H1 (cell line): Measurements from ENCODE around the gene RNF5. TPM values are rescaled to one million over a fixed set of nuclear protein-coding genes. Genes with fewer than 3 reads are reported as not detected.

Experiments
- CTCF ChIA-PET: fragments of 300-600 bp; sonication (Branson Sonifier 250); formaldehyde crosslinking; loops from one replicate; lab custom pipeline; 2021; ENCODE audit not compliant: partially characterized antibody; lab: Charles Lee
- POLR2A ChIA-PET: fragments of 300-600 bp; sonication (Branson Sonifier 250); formaldehyde crosslinking; loops from one replicate; lab custom pipeline; 2021; ENCODE audit warnings: inconsistent platforms; ENCODE audit not compliant: partially characterized antibody; lab: Charles Lee
- DNase-seq, 2 experiments: peaks; one replicate each; pipeline versions ENCODE4 v3.0.0 to v3.0.0-alpha.2; 2010 to 2022; ENCODE audit warnings: low spot score in 2 of 2, low read depth in 1 of 2, mixed read lengths in 1 of 2
- FAIRE-seq: peaks from 2 replicates; lab custom pipeline; 2011; peaks lifted over from hg19 to GRCh38; lab: Jason Lieb, UNC
- H2AFZ ChIP-seq: 2 replicates; pipeline ENCODE4 v1.8.1; 2012; ENCODE audit warnings: low read length, inconsistent platforms
- H2AK5ac ChIP-seq: 2 replicates; pipeline ENCODE4 v1.6.1; 2013; ENCODE audit warnings: low read depth, low read length
- H2BK120ac ChIP-seq: replicated peaks from 2 replicates; pipeline ENCODE3; 2013; ENCODE audit warnings: low read depth, low read length, inconsistent platforms
- H2BK12ac ChIP-seq: 2 replicates; pipeline ENCODE4 v1.6.1; 2013; ENCODE audit warnings: low read depth, low read length
- H2BK15ac ChIP-seq: 2 replicates; pipeline ENCODE4 v1.6.1; 2013; ENCODE audit warnings: low read length
- H2BK20ac ChIP-seq: 2 replicates; pipeline ENCODE4 v1.6.1; 2013; ENCODE audit warnings: low read length
- H2BK5ac ChIP-seq: 2 replicates; pipeline ENCODE4 v1.6.1; 2013; ENCODE audit warnings: low read depth, low read length
- H3K14ac ChIP-seq: 2 replicates; pipeline ENCODE4 v1.6.1; 2013; ENCODE audit warnings: inconsistent platforms; ENCODE audit not compliant: insufficient read length
- H3K18ac ChIP-seq: 2 replicates; pipeline ENCODE4 v1.6.1; 2013; ENCODE audit warnings: low read length; ENCODE audit errors: extremely low read depth
- H3K23ac ChIP-seq: 2 replicates; pipeline ENCODE4 v1.6.1; 2013; ENCODE audit warnings: inconsistent platforms; ENCODE audit not compliant: insufficient read length
- H3K23me2 ChIP-seq: 2 replicates; pipeline ENCODE4 v1.6.1; 2013; ENCODE audit warnings: low read depth, low read length
- H3K27ac ChIP-seq: 2 replicates; pipeline ENCODE4 v1.6.1; 2011; ENCODE audit warnings: low read depth, low read length, inconsistent platforms
- H3K27me3 ChIP-seq, 4 experiments: replicated peaks in 1 of 4; 1 replicate in 1 of 4; 2 replicates in 3 of 4; pipeline versions ENCODE4 v1.6.1 to v1.8.1; 2011 to 2013; ENCODE audit warnings: low read length in 3 of 4, mild to moderate bottlenecking in 3 of 4, inconsistent platforms in 2 of 4, mixed read lengths in 2 of 4, moderate library complexity in 1 of 4; ENCODE audit not compliant: control insufficient read depth in 3 of 4, insufficient read depth in 3 of 4; ENCODE audit errors: extremely low read depth in 1 of 4
- H3K36me3 ChIP-seq, 4 experiments: 2 replicates each; pipeline versions ENCODE4 v1.6.1 to v1.8.1; 2011 to 2013; ENCODE audit warnings: mild to moderate bottlenecking in 4 of 4, low read length in 3 of 4, moderate library complexity in 2 of 4, control low read depth in 1 of 4, inconsistent platforms in 1 of 4; ENCODE audit not compliant: insufficient read depth in 4 of 4, control insufficient read depth in 2 of 4
- H3K4ac ChIP-seq: replicated peaks from 2 replicates; pipeline ENCODE3; 2013; ENCODE audit warnings: low read length, low read depth, mixed read lengths, inconsistent platforms; ENCODE audit not compliant: insufficient read length
- H3K4me1 ChIP-seq, 4 experiments: replicated peaks in 1 of 4; 1 replicate in 1 of 4; 2 replicates in 3 of 4; pipeline versions ENCODE4 v1.6.1 to v1.8.1; 2011 to 2013; ENCODE audit warnings: low read length in 3 of 4, inconsistent platforms in 2 of 4, mixed read lengths in 1 of 4; ENCODE audit not compliant: insufficient read depth in 4 of 4, control insufficient read depth in 3 of 4
- H3K4me2 ChIP-seq, 2 experiments: 2 replicates each; pipeline versions ENCODE4 v1.6.1 to v1.8.1; 2011 to 2013; ENCODE audit warnings: low read depth in 2 of 2, low read length in 2 of 2, control low read depth in 1 of 2, inconsistent platforms in 1 of 2, mild to moderate bottlenecking in 1 of 2; ENCODE audit not compliant: insufficient read depth in 1 of 2
- H3K4me3 ChIP-seq, 4 experiments: fragments of 200-600, 300-600 bp in 1 of 4; sonication (generic), shearing (Covaris generic), sonication (Bioruptor Twin) in 1 of 4; 2 replicates each; pipeline versions ENCODE4 v1.5.1 to v1.8.1; 2011 to 2016; ENCODE audit warnings: low read length in 4 of 4, low read depth in 3 of 4, control low read depth in 2 of 4, inconsistent platforms in 2 of 4, mild to moderate bottlenecking in 2 of 4, mixed read lengths in 1 of 4, moderate library complexity in 1 of 4; ENCODE audit not compliant: insufficient read depth in 2 of 4; ENCODE audit errors: extremely low read depth in 1 of 4
- H3K56ac ChIP-seq: replicated peaks from 2 replicates; pipeline ENCODE3; 2013; ENCODE audit warnings: low read depth, mild to moderate bottlenecking, mixed read lengths, low read length, inconsistent platforms; ENCODE audit not compliant: insufficient read length
- H3K79me1 ChIP-seq: 2 replicates; pipeline ENCODE4 v1.6.1; 2013; ENCODE audit warnings: low read depth, low read length, control low read depth
- H3K79me2 ChIP-seq, 2 experiments: 2 replicates each; pipeline versions ENCODE4 v1.6.1 to v1.8.1; 2012 to 2013; ENCODE audit warnings: low read length in 2 of 2, mild to moderate bottlenecking in 2 of 2, inconsistent platforms in 1 of 2; ENCODE audit not compliant: insufficient read depth in 2 of 2, control insufficient read depth in 1 of 2
- H3K9ac ChIP-seq, 4 experiments: replicated peaks in 1 of 4; 1 replicate in 1 of 4; 2 replicates in 3 of 4; pipeline versions ENCODE4 v1.6.1 to v1.8.1; 2011 to 2013; ENCODE audit warnings: low read depth in 3 of 4, low read length in 3 of 4, control low read depth in 2 of 4, mild to moderate bottlenecking in 2 of 4, moderate library complexity in 2 of 4, inconsistent platforms in 1 of 4; ENCODE audit errors: extremely low read depth in 1 of 4
- H3K9me3 ChIP-seq, 2 experiments: 2 replicates each; pipeline versions ENCODE4 v1.6.1 to v1.8.1; 2012 to 2013; ENCODE audit warnings: mild to moderate bottlenecking in 2 of 2, moderate library complexity in 2 of 2, control low read depth in 1 of 2, inconsistent platforms in 1 of 2, low read depth in 1 of 2, low read length in 1 of 2, mixed read lengths in 1 of 2; ENCODE audit not compliant: insufficient read depth in 2 of 2
- H4K20me1 ChIP-seq, 2 experiments: replicated peaks in 1 of 2; 2 replicates each; pipeline versions ENCODE3 to v1.8.1; 2011 to 2013; ENCODE audit warnings: inconsistent platforms in 2 of 2, low read length in 2 of 2, mild to moderate bottlenecking in 1 of 2; ENCODE audit not compliant: insufficient read depth in 2 of 2, control insufficient read depth in 1 of 2
- H4K5ac ChIP-seq: 2 replicates; pipeline ENCODE4 v1.6.1; 2013; ENCODE audit warnings: low read length, low read depth, mixed read lengths, inconsistent platforms; ENCODE audit not compliant: insufficient read length
- H4K8ac ChIP-seq: 2 replicates; pipeline ENCODE4 v1.8.0; 2013; ENCODE audit warnings: mild to moderate bottlenecking, moderate library complexity, low read length, inconsistent platforms; ENCODE audit not compliant: insufficient read depth; ENCODE audit errors: extremely low read depth
- H4K91ac ChIP-seq: replicated peaks from 2 replicates; pipeline ENCODE3; 2013; ENCODE audit warnings: low read length, mixed read lengths, inconsistent platforms; ENCODE audit not compliant: insufficient read length
- CEBPB ChIP-seq: IDR thresholded peaks from 2 replicates; pipeline ENCODE4 v1.6.1; 2012; ENCODE audit warnings: low read depth, low read length
- CTCF ChIP-seq, 3 experiments: IDR thresholded peaks; 1 replicate in 2 of 3; 2 replicates in 1 of 3; pipeline versions ENCODE4 v1.5.1 to v1.6.1; 2011; ENCODE audit warnings: low read length in 3 of 3, mild to moderate bottlenecking in 3 of 3, inconsistent platforms in 2 of 3, low read depth in 1 of 3, moderate library complexity in 1 of 3; ENCODE audit not compliant: insufficient read depth in 1 of 3; ENCODE audit errors: control extremely low read depth in 1 of 3
- GABPA ChIP-seq: IDR thresholded peaks from 2 replicates; pipeline ENCODE4 v1.6.1; 2011; ENCODE audit warnings: mild to moderate bottlenecking, low read length, moderate library complexity, borderline replicate concordance; ENCODE audit not compliant: insufficient read depth
- JUN ChIP-seq: IDR thresholded peaks from 2 replicates; pipeline ENCODE4 v1.6.1; 2011; ENCODE audit warnings: low read depth, mild to moderate bottlenecking, improper control_type of control experiment, low read length
- PHF8 ChIP-seq: fragments of 200-600 bp; sonication (generic); conservative IDR thresholded peaks from 2 replicates; pipeline ENCODE4 v1.7.1; 2012; ENCODE audit warnings: low read depth, mild to moderate bottlenecking, inconsistent platforms, low read length, moderate library complexity
- WGBS, 2 experiments: shearing (Covaris generic) in 1 of 2; methylation state at CpG; one replicate each; pipeline versions ENCODE4 v1.1.6 to v1.1.7; 2013 to 2015; ENCODE audit warnings: low lambda C conversion rate in 2 of 2, mixed read lengths in 2 of 2, inconsistent platforms in 1 of 2, low coverage in 1 of 2, missing lambda C conversion rate in 1 of 2; ENCODE audit not compliant: insufficient replicate concordance in 2 of 2, insufficient coverage in 1 of 2, insufficient read length in 1 of 2; ENCODE audit errors: extremely low coverage in 1 of 2, missing lambda C conversion rate in 1 of 2; 5-methylcytosine and 5-hydroxymethylcytosine counted together
- polyA plus RNA-seq, 7 experiments: library from polyadenylated mRNA; depleted of rRNA in 3 of 7; stranded (reverse) in 5 of 7; unstranded in 2 of 7; fragments of >200 nt in 5 of 7; fragments of 200-250 nt in 2 of 7; gene quantifications; 1 replicate in 5 of 7; 2 replicates in 1 of 7; 4 replicates in 1 of 7; pipeline versions ENCODE4 v1.2.1 to v1.2.3, GENCODE V29; 2011 to 2013; ENCODE audit warnings: missing spikeins in 2 of 7, mixed read lengths in 2 of 7
- total RNA-seq: library from RNA; stranded (reverse); fragmentation: NEBNext Ultra II Directional; extraction: Animal tissue kit (Norgen Biotek cat#: 25700); gene quantifications from 2 replicates; pipeline ENCODE4 v1.2.1, GENCODE V29; 2021
- TF ChIP-seq, protein P1 (sequence below): IDR thresholded peaks from 2 replicates; pipeline ENCODE4 v1.6.1; 2011; ENCODE audit warnings: low read depth, mild to moderate bottlenecking, low read length; ENCODE audit not compliant: insufficient read depth

RNF5 gene
- total and polyA plus RNA-seq, 2 of the 8 experiments (the other 6 are each of a cell fraction or from before 2014, with no cell fraction given): 90.0 to 158 TPM

GRCh38 chr6:32216998-32217397 is 38.8 kb downstream of the RNF5 start:
- Histone ChIP-seq H3K27me3 (no peaks in the 10 kb centered on the region), H4K91ac (no peak overlapping the region), H4K20me1 (no peaks in the 10 kb centered on the region), H2BK12ac (no peak overlapping the region), H3K79me1 (no peaks in the 10 kb centered on the region; the same call in 1 of the 2 replicates), H2AFZ (no peak overlapping the region), H3K23me2 (no peaks in the 10 kb centered on the region; the same call in 1 of the 2 replicates), H3K79me2 (no peaks in the 10 kb centered on the region), H2BK15ac (no peak overlapping the region), H3K4me2 (no peak overlapping the region), H4K8ac (no peak overlapping the region), H3K14ac (no peak overlapping the region), H2BK120ac (no peak overlapping the region), H2BK5ac (no peak overlapping the region), H3K27ac (no peak overlapping the region), H4K5ac (no peak overlapping the region), H3K4me3 (no peak overlapping the region), H3K23ac (no peak overlapping the region), H3K36me3 (no peaks in the 10 kb centered on the region), H3K56ac (no peak overlapping the region), H3K9ac (no peak overlapping the region), H3K4ac (no peak overlapping the region), H3K9me3 (no peaks in the 10 kb centered on the region), H2BK20ac (no peak overlapping the region), H3K18ac (no peak overlapping the region), H3K4me1 (no peaks in the 10 kb centered on the region), H2AK5ac (no peak overlapping the region)
- FAIRE-seq (no peak), DNase-seq (no peak)
- ChIA-PET POLR2A (interaction anchor here (0.5 kb wide), 1 partner anchor 81 kb away, joined by 3 read pairs; no protein-coding TSS in a partner anchor), CTCF (interaction anchor here (0.8 to 0.9 kb wide), 2 partner anchors 154 to 444 kb away, joined by 3 to 4 read pairs; no protein-coding TSS in a partner anchor)
- no peak for TF ChIP-seq JUN
- TF ChIP-seq GABPA: no peak
- TF ChIP-seq CEBPB: no peak
- TF ChIP-seq PHF8: no peak
- TF ChIP-seq CTCF (IDR thresholded peaks at IDR 0.05; ENCODE audit: control extremely low read depth in 1 of 3, insufficient read depth in 1 of 3, low read depth in 1 of 3, low read length in 3 of 3): no peak
- TF ChIP-seq, protein P1, sequence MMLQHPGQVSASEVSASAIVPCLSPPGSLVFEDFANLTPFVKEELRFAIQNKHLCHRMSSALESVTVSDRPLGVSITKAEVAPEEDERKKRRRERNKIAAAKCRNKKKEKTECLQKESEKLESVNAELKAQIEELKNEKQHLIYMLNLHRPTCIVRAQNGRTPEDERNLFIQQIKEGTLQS: no peak
- 92% methylated on average over 6 of the region's 11 CpGs; no CpG with 5 or more reads in 1 of the 2 experiments for WGBS, 2 experiments
